ENCODE results near the gene ANKS4B.
"Not testable (repeated sequence)": the region's sequence is repeated elsewhere in the genome, so short reads cannot be mapped to it uniquely, and the experiment has no call there.

- TF ChIP-seq POLR2A (IDR thresholded peaks at IDR 0.05; ENCODE audit: low read length); GATA1 (IDR thresholded peaks at IDR 0.05; ENCODE audit: low read depth, low read length): not testable (repeated sequence)
Observed at GRCh38 chr16:21272763-21273162, 39.3 kb downstream of the ANKS4B start.
